GM13977 (cell line): ENCODE measurements around the gene NYAP2.

ENCODE experiments used
- DNase-seq: peaks from one replicate; pipeline ENCODE4 v3.0.0; 2012; ENCODE audit warnings: low spot score
- CTCF ChIP-seq: IDR thresholded peaks from 2 replicates; pipeline ENCODE4 v1.5.1; 2012; ENCODE audit warnings: mild to moderate bottlenecking, control low read depth; ENCODE audit not compliant: insufficient read depth; ENCODE audit errors: extremely low read depth, missing control alignments
- in situ Hi-C: fragments of 300-500 bp; cut with MboI; formaldehyde crosslinking; loops from one replicate; pipeline ENCODE4 v1.12.0; 2022; ENCODE audit warnings: low sequenced_read_pairs, low pct_unique_long_range_greater_than_20kb, mixed read lengths, inconsistent platforms; ENCODE audit not compliant: unreplicated experiment

NYAP2 gene

GRCh38 chr2:225566798-225567197 is 167.3 kb downstream of the NYAP2 start:
- TF ChIP-seq CTCF = no peak
- in situ Hi-C loops = no loop called here
- DNase-seq = no peak

GRCh38 chr2:225569995-225570394 is 170.5 kb downstream of the NYAP2 start:
- no peak for DNase-seq
- in situ Hi-C loops = no loop called here
- TF ChIP-seq CTCF = no peak

GRCh38 chr2:225573603-225574002 is 174.1 kb downstream of the NYAP2 start:
- DNase-seq = no peak
- in situ Hi-C loops = no loop called here
- TF ChIP-seq CTCF = no peak

GRCh38 chr2:225574582-225575138 is 175.2 kb downstream of the NYAP2 start:
- in situ Hi-C loops = no loop called here
- TF ChIP-seq CTCF = no peak
- no peak for DNase-seq

- DNase-seq = no peak
- TF ChIP-seq CTCF = no peak
- in situ Hi-C loops = no loop called here
Observed at GRCh38 chr2:225581135-225581534, 181.6 kb downstream of the NYAP2 start.

- in situ Hi-C loops = no loop called here
- no peak for DNase-seq
- TF ChIP-seq CTCF = no peak
Observed at GRCh38 chr2:225581906-225582305, 182.4 kb downstream of the NYAP2 start.
